ENCODE measurements around the gene DBR1.
"Not testable (repeated sequence)": the region's sequence is repeated elsewhere in the genome, so short reads cannot be mapped to it uniquely, and the experiment has no call there.

Gene DBR1

GRCh38 chr3:138186803-138187295 is 12.1 kb upstream of the DBR1 start:
- DNase-seq, result peak; percentile 92

GRCh38 chr3:138186221-138186620 is 11.5 kb upstream of the DBR1 start:
- no peak for DNase-seq

- DNase-seq, result no peak
These were observed 10.3 kb upstream of the DBR1 start for GRCh38 chr3:138184994-138185393.

- DNase-seq, result peak; percentile 22
These were observed 5.8 kb upstream of the DBR1 start for GRCh38 chr3:138180375-138181029.

- no peak for DNase-seq
These were observed 826 bp downstream of the DBR1 start for GRCh38 chr3:138173769-138174420.

- no peak for DNase-seq
These were observed 2.1 kb downstream of the DBR1 start for GRCh38 chr3:138172625-138173024.

- DNase-seq, result no peak
These were observed 9.7 kb downstream of the DBR1 start for GRCh38 chr3:138165061-138165460.

GRCh38 chr3:138157743-138158142 is 17.0 kb downstream of the DBR1 start:
- DNase-seq, result no peak

- DNase-seq, result no peak
These were observed 20.2 kb downstream of the DBR1 start for GRCh38 chr3:138154534-138154933.

GRCh38 chr3:138148503-138148902 is 26.2 kb downstream of the DBR1 start:
- no peak for DNase-seq

- not testable (repeated sequence) for DNase-seq
These were observed 32.5 kb downstream of the DBR1 start for GRCh38 chr3:138142181-138142580.

- no peak for DNase-seq
These were observed 33.8 kb downstream of the DBR1 start for GRCh38 chr3:138140940-138141339.

GRCh38 chr3:138139691-138140090 is 35.0 kb downstream of the DBR1 start:
- no peak for DNase-seq

- no peak for DNase-seq
These were observed 36.9 kb downstream of the DBR1 start for GRCh38 chr3:138137861-138138260.

- DNase-seq, result no peak
These were observed 38.5 kb downstream of the DBR1 start for GRCh38 chr3:138136201-138136600.

GRCh38 chr3:138135833-138136194 is 38.9 kb downstream of the DBR1 start:
- DNase-seq, result no peak

- DNase-seq, result no peak
These were observed 39.4 kb downstream of the DBR1 start for GRCh38 chr3:138135146-138135832.

- DNase-seq, result no peak
These were observed 42.5 kb downstream of the DBR1 start, which contains the start of gene A4GNT for GRCh38 chr3:138132239-138132638. Gene A4GNT, minus strand, starts transcription at chr3:138132390. Its CDS starts 1,134 bp downstream, at chr3:138131256.

- DNase-seq, result no peak
These were observed 46.9 kb downstream of the DBR1 start for GRCh38 chr3:138127636-138128365.

GRCh38 chr3:138125548-138126221 is 49.0 kb downstream of the DBR1 start:
- no peak for DNase-seq

GRCh38 chr3:138124706-138125355 is 49.9 kb downstream of the DBR1 start:
- no peak for DNase-seq

- no peak for DNase-seq
These were observed 50.5 kb downstream of the DBR1 start for GRCh38 chr3:138124188-138124587.
